A549 (cell line): ENCODE results near the gene FAM228B. TPM values are rescaled to one million over a fixed set of nuclear protein-coding genes. Genes with fewer than 3 reads are reported as not detected.

Source experiments
- ATAC-seq, 2 experiments: fragments of 200-7000 bp in 1 of 2; fragments of >200 bp in 1 of 2; cut with Nextera tagmentation in 1 of 2; cut with Tn5 transposase in 1 of 2; 3 replicates each; pipeline versions ENCODE4 v1.8.0 to v1.9.1; 2018 to 2020; ENCODE audit warnings: mild to moderate bottlenecking in 1 of 2, moderate library complexity in 1 of 2
- CTCF ChIA-PET: fragments of 300-600 bp; sonication (Branson Sonifier 250); formaldehyde crosslinking; extraction: SDS; loops from one replicate; lab custom pipeline; 2021; ENCODE audit warnings: antibody characterized with exemption, inconsistent platforms; lab: Yijun Ruan, JAX
- POLR2A ChIA-PET: fragments of 350-600 bp; formaldehyde crosslinking; extraction: SDS; loops from one replicate; lab custom pipeline; 2021; ENCODE audit warnings: antibody characterized with exemption, inconsistent platforms; lab: Yijun Ruan, JAX
- DNase-seq, 2 experiments: peaks; one replicate each; pipeline versions ENCODE4 v3.0.0 to v3.0.0-alpha.2; 2011 to 2016; ENCODE audit warnings: low read depth in 1 of 2, low spot score in 1 of 2
- FAIRE-seq: peaks from 2 replicates; lab custom pipeline; 2011; peaks lifted over from hg19 to GRCh38; lab: Jason Lieb, UNC
- H3K27ac ChIP-seq, 2 experiments: fragments of >200 bp; sonication (Bioruptor Twin); formaldehyde crosslinking; 3 replicates each; pipeline ENCODE4 v1.5.1; 2016 to 2017
- H3K4me1 ChIP-seq: fragments of >200 bp; sonication (Bioruptor Twin); formaldehyde crosslinking; 3 replicates; pipeline ENCODE4 v1.6.1; 2016
- H3K4me2 ChIP-seq: fragments of >200 bp; sonication (Bioruptor Twin); formaldehyde crosslinking; 3 replicates; pipeline ENCODE4 v1.6.1; 2016
- H3K4me3 ChIP-seq: fragments of >200 bp; sonication (Bioruptor Twin); formaldehyde crosslinking; 3 replicates; pipeline ENCODE4 v1.5.1; 2016
- H3K9me3 ChIP-seq: fragments of >200 bp; sonication (Bioruptor Twin); formaldehyde crosslinking; 3 replicates; pipeline ENCODE4 v1.6.1; 2016
- BHLHE40 ChIP-seq: IDR thresholded peaks from 2 replicates; pipeline ENCODE4 v1.6.1; 2012; ENCODE audit warnings: low read depth, low read length, inconsistent platforms
- CBX2 ChIP-seq: fragments of 200-600 bp; sonication (generic); IDR thresholded peaks from 2 replicates; pipeline ENCODE4 v1.6.1; 2016; ENCODE audit warnings: low read depth, mild to moderate bottlenecking, borderline replicate concordance
- CBX8 ChIP-seq: fragments of 200-600 bp; sonication (generic); IDR thresholded peaks from 2 replicates; pipeline ENCODE4 v1.6.1; 2016
- CEBPB ChIP-seq, 2 experiments: fragments of >200 bp in 1 of 2; sonication (Bioruptor Twin) in 1 of 2; formaldehyde crosslinking in 1 of 2; IDR thresholded peaks; 2 replicates each; pipeline ENCODE4 v1.6.1; 2012 to 2016
- CHD2 ChIP-seq: fragments of 150-350 bp; IDR thresholded peaks from 2 replicates; pipeline ENCODE4 v1.6.1; 2014; ENCODE audit warnings: low read length; ENCODE audit not compliant: partially characterized antibody
- EP300 ChIP-seq, 2 experiments: fragments of >200 bp; sonication (Bioruptor Twin); formaldehyde crosslinking; IDR thresholded peaks; 2 replicates in 1 of 2; 3 replicates in 1 of 2; pipeline ENCODE4 v1.6.1; 2016 to 2017
- FOSB ChIP-seq: fragments of 250-450 bp; sonication (Bioruptor Pico); IDR thresholded peaks from 2 replicates; pipeline ENCODE4 v1.5.0; 2020; ENCODE audit warnings: mild to moderate bottlenecking, moderate library complexity
- FOXS1 ChIP-seq: fragments of 250-450 bp; sonication (Bioruptor Pico); IDR thresholded peaks from 2 replicates; pipeline ENCODE4 v1.5.0; 2020; ENCODE audit warnings: mild to moderate bottlenecking, moderate library complexity
- GATA3 ChIP-seq: IDR thresholded peaks from 2 replicates; pipeline ENCODE4 v1.6.1; 2012; ENCODE audit warnings: borderline replicate concordance
- JUN ChIP-seq, 2 experiments: fragments of >200 bp; sonication (Bioruptor Twin); formaldehyde crosslinking; IDR thresholded peaks; 2 replicates in 1 of 2; 3 replicates in 1 of 2; pipeline ENCODE4 v1.6.1; 2016 to 2017
- KDM5A ChIP-seq: fragments of 200-600 bp; sonication (generic); IDR thresholded peaks from 2 replicates; pipeline ENCODE4 v1.6.1; 2016; ENCODE audit warnings: antibody characterized with exemption, mild to moderate bottlenecking
- MAZ ChIP-seq: fragments of 150-350 bp; IDR thresholded peaks from 2 replicates; pipeline ENCODE4 v1.6.1; 2014; ENCODE audit warnings: antibody characterized with exemption, low read depth, low read length, borderline replicate concordance
- MYC ChIP-seq: IDR thresholded peaks from 2 replicates; pipeline ENCODE4 v1.6.1; 2012; ENCODE audit warnings: mild to moderate bottlenecking, inconsistent platforms, low read length, improper control_type of control experiment, borderline replicate concordance
- NFE2L2 ChIP-seq: fragments of 150-350 bp; conservative IDR thresholded peaks from 2 replicates; pipeline ENCODE4 v1.6.1; 2014; ENCODE audit warnings: low read length
- NPAS2 ChIP-seq: fragments of 250-450 bp; sonication (Bioruptor Pico); IDR thresholded peaks from 2 replicates; pipeline ENCODE4 v1.8.0; 2022; ENCODE audit warnings: mild to moderate bottlenecking, moderate library complexity, borderline replicate concordance
- POLR2A ChIP-seq: IDR thresholded peaks from 2 replicates; pipeline ENCODE4 v1.6.1; 2012; ENCODE audit warnings: mild to moderate bottlenecking, low read length
- RAD21 ChIP-seq, 2 experiments: fragments of >200 bp in 1 of 2; sonication (Bioruptor Twin) in 1 of 2; formaldehyde crosslinking in 1 of 2; IDR thresholded peaks in 1 of 2; conservative IDR thresholded peaks in 1 of 2; 2 replicates in 1 of 2; 3 replicates in 1 of 2; pipeline ENCODE4 v1.6.1; 2012 to 2018; ENCODE audit warnings: inconsistent platforms in 1 of 2
- RARB ChIP-seq: fragments of 250-450 bp; sonication (Bioruptor Pico); IDR thresholded peaks from 2 replicates; pipeline ENCODE4 v1.8.0; 2021; ENCODE audit warnings: mild to moderate bottlenecking, moderate library complexity
- SMC3 ChIP-seq: fragments of >200 bp; sonication (Bioruptor Twin); formaldehyde crosslinking; IDR thresholded peaks from 3 replicates; pipeline ENCODE4 v1.6.1; 2018; ENCODE audit warnings: inconsistent platforms
- WGBS: methylation state at CpG from one replicate; pipeline ENCODE4 v1.1.6; 2017; ENCODE audit errors: missing lambda C conversion rate; 5-methylcytosine and 5-hydroxymethylcytosine counted together
- polyA plus RNA-seq, 4 experiments: library from polyadenylated mRNA; depleted of rRNA in 3 of 4; stranded (reverse); fragments of >200 nt; fragmentation: RNase III in 1 of 4; extraction: RNeasy Plus Mini Kit Qiagen cat#74134 plus additional on column Dnase treatment in 1 of 4; gene quantifications; 2 replicates in 3 of 4; 3 replicates in 1 of 4; pipeline ENCODE4 v1.2.3, GENCODE V29; 2011 to 2017
- TF ChIP-seq, protein P1 (sequence below): IDR thresholded peaks from 2 replicates; pipeline ENCODE4 v1.6.1; 2012
- TF ChIP-seq, protein P2 (sequence below): fragments of 200-600 bp; sonication (generic); IDR thresholded peaks from 2 replicates; pipeline ENCODE4 v1.6.1; 2016; ENCODE audit warnings: antibody characterized with exemption, mild to moderate bottlenecking, moderate library complexity
- TF ChIP-seq, protein P3 (sequence below): fragments of >200 bp; sonication (Bioruptor Twin); formaldehyde crosslinking; IDR thresholded peaks from 3 replicates; pipeline ENCODE4 v1.6.1; 2016
- TF ChIP-seq, protein P4 (sequence below): fragments of >200 bp; sonication (Bioruptor Twin); formaldehyde crosslinking; IDR thresholded peaks from 2 replicates; pipeline ENCODE4 v1.6.1; 2016
- TF ChIP-seq, protein P5 (sequence below): fragments of >200 bp; sonication (Bioruptor Twin); formaldehyde crosslinking; IDR thresholded peaks from 3 replicates; pipeline ENCODE4 v1.5.1; 2016
- TF ChIP-seq, protein P6 (sequence below): fragments of 250-450 bp; sonication (Bioruptor Pico); IDR thresholded peaks from 2 replicates; pipeline ENCODE4 v1.5.0; 2021; ENCODE audit warnings: mild to moderate bottlenecking, moderate library complexity, borderline replicate concordance
- TF ChIP-seq, protein P7 (sequence below): IDR thresholded peaks from 2 replicates; pipeline ENCODE4 v1.6.1; 2012
- TF ChIP-seq, protein P8 (sequence below): IDR thresholded peaks from 2 replicates; pipeline ENCODE4 v1.6.1; 2012; ENCODE audit warnings: low read depth, borderline replicate concordance

The FAM228B gene
- polyA plus RNA-seq, 2 of the 4 experiments (the other 2 are of a cell fraction): 3.8 to 7.6 TPM

DNA sequence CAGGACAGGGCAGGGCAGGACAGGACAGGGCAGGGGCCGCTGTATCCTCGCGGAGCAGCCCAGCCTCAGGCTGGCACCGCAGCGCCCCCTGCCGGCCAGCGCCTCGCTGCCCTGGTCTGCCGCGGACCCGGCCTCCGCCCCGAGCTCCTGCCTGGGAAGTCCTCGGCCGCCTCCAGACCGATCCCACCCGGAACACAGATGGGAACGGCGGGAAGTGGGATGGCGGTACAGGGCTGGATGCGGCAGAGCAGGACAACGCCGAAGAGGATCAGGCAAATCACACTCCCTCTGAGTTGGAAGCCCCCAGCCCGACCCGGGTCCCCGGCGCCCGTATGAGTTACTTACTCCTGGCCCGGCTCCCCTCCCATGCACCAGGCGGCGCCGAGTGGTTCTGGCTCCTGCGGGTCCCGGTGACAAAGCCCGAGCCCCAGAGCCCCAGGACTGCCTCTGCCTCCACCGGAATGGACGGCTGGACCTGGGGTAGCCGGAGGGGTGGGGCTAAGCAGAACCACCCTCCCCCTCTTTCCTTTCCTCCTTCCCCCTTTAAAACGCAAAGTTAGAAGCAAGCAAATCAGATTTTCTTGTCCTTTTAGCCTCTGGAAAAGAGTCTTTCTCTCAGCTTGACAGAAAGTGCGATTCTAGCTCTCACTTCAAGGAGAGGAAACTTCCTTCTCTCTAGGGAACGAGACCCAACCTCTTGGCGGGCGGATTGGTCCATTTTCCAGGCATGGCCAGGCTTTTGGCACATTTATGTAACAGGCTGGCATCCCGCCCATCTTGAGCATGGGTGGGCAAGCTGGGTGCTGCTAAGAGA lies 38.7 kb upstream of the FAM228B start, which contains the start of gene TP53I3:
Gene TP53I3 (minus strand): TSS at position 449 of the 814 bp plus-strand sequence. CDS start 508 bp downstream, outside the sequence.
- Histone ChIP-seq H3K4me2 (peak within 1 kb of the TSS; percentile 95), H3K9me3 (no peaks in the 10 kb centered on the region), H3K27ac (peak within 1 kb of the TSS; percentile 91 to 97), H3K4me3 (peak within 1 kb of the TSS; percentile 65), H3K4me1 (peaks cover 27% of the 10 kb centered on the region)
- FAIRE-seq (no peak), DNase-seq (peak; percentile 95 to 97), ATAC-seq (peak; percentile 86 to 93)
- 2% methylated on average over 30 of the region's 44 CpGs for WGBS
- CTCF ChIA-PET: interaction anchor here (0.5 to 5.9 kb wide), 91 partner anchors 9 to 1880 kb away, joined by 3 to 90 read pairs (median 5); partner anchors contain the start of genes ATAD2B, FAM228B, FKBP1B and MFSD2B
- POLR2A ChIA-PET: interaction anchor here (0.6 to 5.0 kb wide), 26 partner anchors 8 to 286 kb away, joined by 3 to 99 read pairs (median 4); partner anchors contain the start of genes ATAD2B, FAM228B, FKBP1B and ITSN2
- TF ChIP-seq JUN (IDR thresholded peaks at IDR 0.05) (peak; percentile 66 to 94; a peak in 4 of 5 replicates), POLR2A (peak; percentile 90), FOXS1 (CRISPR knock-in tag) (no peak), NFE2L2 (no peak), GATA3 (no peak; the same call in 1 of the 2 replicates), MYC (0 out of 2 replicates have a peak, but pooled peaks have one; percentile 14), CBX8 (no peak), SMC3 (peak; percentile 91), KDM5A (peak; percentile 62), EP300 (IDR thresholded peaks at IDR 0.05) (no peak), CEBPB (IDR thresholded peaks at IDR 0.05) (no peak; a peak in 1 of 4 replicates), CHD2 (peak; percentile 39), RARB (CRISPR knock-in tag) (peak; percentile 80; the same call in 1 of the 2 replicates), BHLHE40 (0 out of 2 replicates have a peak, but pooled peaks have one; percentile 13), FOSB (CRISPR knock-in tag) (no peak), NPAS2 (CRISPR knock-in tag) (no peak), RAD21 (conservative IDR thresholded peaks at IDR 0.05 in 1 of 2, IDR thresholded peaks at IDR 0.05 in 1 of 2) (peak; percentile 75 to 95), MAZ (0 out of 2 replicates have a peak, but pooled peaks have one; percentile 11), CBX2 (no peak)
- TF ChIP-seq, protein P1, sequence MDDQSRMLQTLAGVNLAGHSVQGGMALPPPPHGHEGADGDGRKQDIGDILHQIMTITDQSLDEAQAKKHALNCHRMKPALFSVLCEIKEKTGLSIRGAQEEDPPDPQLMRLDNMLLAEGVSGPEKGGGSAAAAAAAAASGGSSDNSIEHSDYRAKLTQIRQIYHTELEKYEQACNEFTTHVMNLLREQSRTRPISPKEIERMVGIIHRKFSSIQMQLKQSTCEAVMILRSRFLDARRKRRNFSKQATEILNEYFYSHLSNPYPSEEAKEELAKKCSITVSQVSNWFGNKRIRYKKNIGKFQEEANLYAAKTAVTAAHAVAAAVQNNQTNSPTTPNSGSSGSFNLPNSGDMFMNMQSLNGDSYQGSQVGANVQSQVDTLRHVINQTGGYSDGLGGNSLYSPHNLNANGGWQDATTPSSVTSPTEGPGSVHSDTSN: 0 out of 2 replicates have a peak, but pooled peaks have one; percentile 7
- TF ChIP-seq, protein P2, sequence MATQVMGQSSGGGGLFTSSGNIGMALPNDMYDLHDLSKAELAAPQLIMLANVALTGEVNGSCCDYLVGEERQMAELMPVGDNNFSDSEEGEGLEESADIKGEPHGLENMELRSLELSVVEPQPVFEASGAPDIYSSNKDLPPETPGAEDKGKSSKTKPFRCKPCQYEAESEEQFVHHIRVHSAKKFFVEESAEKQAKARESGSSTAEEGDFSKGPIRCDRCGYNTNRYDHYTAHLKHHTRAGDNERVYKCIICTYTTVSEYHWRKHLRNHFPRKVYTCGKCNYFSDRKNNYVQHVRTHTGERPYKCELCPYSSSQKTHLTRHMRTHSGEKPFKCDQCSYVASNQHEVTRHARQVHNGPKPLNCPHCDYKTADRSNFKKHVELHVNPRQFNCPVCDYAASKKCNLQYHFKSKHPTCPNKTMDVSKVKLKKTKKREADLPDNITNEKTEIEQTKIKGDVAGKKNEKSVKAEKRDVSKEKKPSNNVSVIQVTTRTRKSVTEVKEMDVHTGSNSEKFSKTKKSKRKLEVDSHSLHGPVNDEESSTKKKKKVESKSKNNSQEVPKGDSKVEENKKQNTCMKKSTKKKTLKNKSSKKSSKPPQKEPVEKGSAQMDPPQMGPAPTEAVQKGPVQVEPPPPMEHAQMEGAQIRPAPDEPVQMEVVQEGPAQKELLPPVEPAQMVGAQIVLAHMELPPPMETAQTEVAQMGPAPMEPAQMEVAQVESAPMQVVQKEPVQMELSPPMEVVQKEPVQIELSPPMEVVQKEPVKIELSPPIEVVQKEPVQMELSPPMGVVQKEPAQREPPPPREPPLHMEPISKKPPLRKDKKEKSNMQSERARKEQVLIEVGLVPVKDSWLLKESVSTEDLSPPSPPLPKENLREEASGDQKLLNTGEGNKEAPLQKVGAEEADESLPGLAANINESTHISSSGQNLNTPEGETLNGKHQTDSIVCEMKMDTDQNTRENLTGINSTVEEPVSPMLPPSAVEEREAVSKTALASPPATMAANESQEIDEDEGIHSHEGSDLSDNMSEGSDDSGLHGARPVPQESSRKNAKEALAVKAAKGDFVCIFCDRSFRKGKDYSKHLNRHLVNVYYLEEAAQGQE: 0 out of 2 replicates have a peak, but pooled peaks have one; percentile 36
- TF ChIP-seq, protein P3, sequence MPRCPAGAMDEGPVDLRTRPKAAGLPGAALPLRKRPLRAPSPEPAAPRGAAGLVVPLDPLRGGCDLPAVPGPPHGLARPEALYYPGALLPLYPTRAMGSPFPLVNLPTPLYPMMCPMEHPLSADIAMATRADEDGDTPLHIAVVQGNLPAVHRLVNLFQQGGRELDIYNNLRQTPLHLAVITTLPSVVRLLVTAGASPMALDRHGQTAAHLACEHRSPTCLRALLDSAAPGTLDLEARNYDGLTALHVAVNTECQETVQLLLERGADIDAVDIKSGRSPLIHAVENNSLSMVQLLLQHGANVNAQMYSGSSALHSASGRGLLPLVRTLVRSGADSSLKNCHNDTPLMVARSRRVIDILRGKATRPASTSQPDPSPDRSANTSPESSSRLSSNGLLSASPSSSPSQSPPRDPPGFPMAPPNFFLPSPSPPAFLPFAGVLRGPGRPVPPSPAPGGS: peak; percentile 94; the same call in 2 of the 3 replicates
- TF ChIP-seq, protein P4, sequence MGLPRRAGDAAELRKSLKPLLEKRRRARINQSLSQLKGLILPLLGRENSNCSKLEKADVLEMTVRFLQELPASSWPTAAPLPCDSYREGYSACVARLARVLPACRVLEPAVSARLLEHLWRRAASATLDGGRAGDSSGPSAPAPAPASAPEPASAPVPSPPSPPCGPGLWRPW: no peak
- TF ChIP-seq, protein P5, sequence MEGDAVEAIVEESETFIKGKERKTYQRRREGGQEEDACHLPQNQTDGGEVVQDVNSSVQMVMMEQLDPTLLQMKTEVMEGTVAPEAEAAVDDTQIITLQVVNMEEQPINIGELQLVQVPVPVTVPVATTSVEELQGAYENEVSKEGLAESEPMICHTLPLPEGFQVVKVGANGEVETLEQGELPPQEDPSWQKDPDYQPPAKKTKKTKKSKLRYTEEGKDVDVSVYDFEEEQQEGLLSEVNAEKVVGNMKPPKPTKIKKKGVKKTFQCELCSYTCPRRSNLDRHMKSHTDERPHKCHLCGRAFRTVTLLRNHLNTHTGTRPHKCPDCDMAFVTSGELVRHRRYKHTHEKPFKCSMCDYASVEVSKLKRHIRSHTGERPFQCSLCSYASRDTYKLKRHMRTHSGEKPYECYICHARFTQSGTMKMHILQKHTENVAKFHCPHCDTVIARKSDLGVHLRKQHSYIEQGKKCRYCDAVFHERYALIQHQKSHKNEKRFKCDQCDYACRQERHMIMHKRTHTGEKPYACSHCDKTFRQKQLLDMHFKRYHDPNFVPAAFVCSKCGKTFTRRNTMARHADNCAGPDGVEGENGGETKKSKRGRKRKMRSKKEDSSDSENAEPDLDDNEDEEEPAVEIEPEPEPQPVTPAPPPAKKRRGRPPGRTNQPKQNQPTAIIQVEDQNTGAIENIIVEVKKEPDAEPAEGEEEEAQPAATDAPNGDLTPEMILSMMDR: peak; percentile 98
- TF ChIP-seq, protein P6, sequence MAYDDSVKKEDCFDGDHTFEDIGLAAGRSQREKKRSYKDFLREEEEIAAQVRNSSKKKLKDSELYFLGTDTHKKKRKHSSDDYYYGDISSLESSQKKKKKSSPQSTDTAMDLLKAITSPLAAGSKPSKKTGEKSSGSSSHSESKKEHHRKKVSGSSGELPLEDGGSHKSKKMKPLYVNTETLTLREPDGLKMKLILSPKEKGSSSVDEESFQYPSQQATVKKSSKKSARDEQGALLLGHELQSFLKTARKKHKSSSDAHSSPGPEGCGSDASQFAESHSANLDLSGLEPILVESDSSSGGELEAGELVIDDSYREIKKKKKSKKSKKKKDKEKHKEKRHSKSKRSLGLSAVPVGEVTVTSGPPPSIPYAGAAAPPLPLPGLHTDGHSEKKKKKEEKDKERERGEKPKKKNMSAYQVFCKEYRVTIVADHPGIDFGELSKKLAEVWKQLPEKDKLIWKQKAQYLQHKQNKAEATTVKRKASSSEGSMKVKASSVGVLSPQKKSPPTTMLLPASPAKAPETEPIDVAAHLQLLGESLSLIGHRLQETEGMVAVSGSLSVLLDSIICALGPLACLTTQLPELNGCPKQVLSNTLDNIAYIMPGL (CRISPR knock-in tag): peak; percentile 85
- TF ChIP-seq, protein P7, sequence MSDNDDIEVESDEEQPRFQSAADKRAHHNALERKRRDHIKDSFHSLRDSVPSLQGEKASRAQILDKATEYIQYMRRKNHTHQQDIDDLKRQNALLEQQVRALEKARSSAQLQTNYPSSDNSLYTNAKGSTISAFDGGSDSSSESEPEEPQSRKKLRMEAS: peak; percentile 76
- TF ChIP-seq, protein P8, sequence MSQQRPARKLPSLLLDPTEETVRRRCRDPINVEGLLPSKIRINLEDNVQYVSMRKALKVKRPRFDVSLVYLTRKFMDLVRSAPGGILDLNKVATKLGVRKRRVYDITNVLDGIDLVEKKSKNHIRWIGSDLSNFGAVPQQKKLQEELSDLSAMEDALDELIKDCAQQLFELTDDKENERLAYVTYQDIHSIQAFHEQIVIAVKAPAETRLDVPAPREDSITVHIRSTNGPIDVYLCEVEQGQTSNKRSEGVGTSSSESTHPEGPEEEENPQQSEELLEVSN: peak; percentile 65; the same call in 1 of the 2 replicates
